BLaER1 (cell line): ENCODE data around the gene CCDC170.
"Not testable (repeated sequence)": the region's sequence is repeated elsewhere in the genome, so short reads cannot be mapped to it uniquely, and the experiment has no call there.

Source experiments
- H3K27ac ChIP-seq: shearing (Covaris generic); formaldehyde crosslinking; 2 replicates; pipeline ENCODE4 v1.8.1; 2022
- H3K27me3 ChIP-seq: shearing (Covaris generic); formaldehyde crosslinking; 2 replicates; pipeline ENCODE4 v1.8.1; 2022
- H3K36me3 ChIP-seq: shearing (Covaris generic); formaldehyde crosslinking; 2 replicates; pipeline ENCODE4 v1.8.1; 2022
- H3K4me1 ChIP-seq: shearing (Covaris generic); formaldehyde crosslinking; 2 replicates; pipeline ENCODE4 v1.8.1; 2022
- H3K4me2 ChIP-seq: shearing (Covaris generic); formaldehyde crosslinking; 2 replicates; pipeline ENCODE4 v1.8.1; 2022
- H3K4me3 ChIP-seq: shearing (Covaris generic); formaldehyde crosslinking; 2 replicates; pipeline ENCODE4 v1.8.1; 2022
- H3K9ac ChIP-seq: shearing (Covaris generic); formaldehyde crosslinking; 2 replicates; pipeline ENCODE4 v1.8.1; 2022
- H3K9me3 ChIP-seq: shearing (Covaris generic); formaldehyde crosslinking; 2 replicates; pipeline ENCODE4 v1.8.1; 2022
- H4K20me1 ChIP-seq: shearing (Covaris generic); formaldehyde crosslinking; 2 replicates; pipeline ENCODE4 v1.8.1; 2022
- Cebpa-rat ChIP-seq: shearing (Covaris generic); IDR thresholded peaks from 2 replicates; pipeline ENCODE4 v1.8.1; 2022

The CCDC170 gene, protein sequence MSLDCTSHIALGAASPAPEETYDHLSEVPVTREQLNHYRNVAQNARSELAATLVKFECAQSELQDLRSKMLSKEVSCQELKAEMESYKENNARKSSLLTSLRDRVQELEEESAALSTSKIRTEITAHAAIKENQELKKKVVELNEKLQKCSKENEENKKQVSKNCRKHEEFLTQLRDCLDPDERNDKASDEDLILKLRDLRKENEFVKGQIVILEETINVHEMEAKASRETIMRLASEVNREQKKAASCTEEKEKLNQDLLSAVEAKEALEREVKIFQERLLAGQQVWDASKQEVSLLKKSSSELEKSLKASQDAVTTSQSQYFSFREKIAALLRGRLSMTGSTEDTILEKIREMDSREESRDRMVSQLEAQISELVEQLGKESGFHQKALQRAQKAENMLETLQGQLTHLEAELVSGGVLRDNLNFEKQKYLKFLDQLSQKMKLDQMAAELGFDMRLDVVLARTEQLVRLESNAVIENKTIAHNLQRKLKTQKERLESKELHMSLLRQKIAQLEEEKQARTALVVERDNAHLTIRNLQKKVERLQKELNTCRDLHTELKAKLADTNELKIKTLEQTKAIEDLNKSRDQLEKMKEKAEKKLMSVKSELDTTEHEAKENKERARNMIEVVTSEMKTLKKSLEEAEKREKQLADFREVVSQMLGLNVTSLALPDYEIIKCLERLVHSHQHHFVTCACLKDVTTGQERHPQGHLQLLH

DNA sequence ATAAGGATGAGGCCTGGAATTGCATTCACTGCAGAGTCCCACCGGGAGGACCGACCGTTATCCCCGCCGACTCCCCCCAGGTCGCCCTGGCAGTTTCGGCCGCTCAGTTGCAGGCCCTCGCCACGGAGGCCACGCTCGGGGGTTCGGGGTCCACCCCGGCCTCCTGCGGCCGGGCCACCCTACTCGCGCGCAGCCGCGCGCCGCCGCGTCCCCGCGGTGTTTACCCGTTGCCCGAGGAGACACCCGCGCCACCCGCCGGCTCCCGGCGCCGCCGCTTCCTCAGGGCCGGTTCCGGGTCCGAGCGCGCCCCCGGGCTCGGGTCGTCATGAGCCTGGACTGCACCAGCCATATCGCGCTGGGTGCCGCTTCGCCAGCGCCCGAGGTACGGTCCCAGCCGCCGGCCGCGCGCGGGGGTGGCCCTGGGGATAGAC is at the start of gene CCDC170:
TSS of gene CCDC170 (plus strand) at position 214 of the 431 bp plus-strand sequence. CDS start at position 326, 112 bp downstream.
- no peaks in the 10 kb centered on the region for H4K20me1 ChIP-seq
- no peak for TF ChIP-seq Cebpa-rat
- H3K4me2 ChIP-seq = no peak within 1 kb of the TSS
- H3K36me3 ChIP-seq = no peaks in the 10 kb centered on the region
- peaks cover 18% of the 10 kb centered on the region for H3K9me3 ChIP-seq
- H3K27ac ChIP-seq = no peak within 1 kb of the TSS
- no peak within 1 kb of the TSS for H3K4me3 ChIP-seq
- H3K9ac ChIP-seq = no peak within 1 kb of the TSS
- H3K27me3 ChIP-seq = peaks cover 13% of the 10 kb centered on the region
- H3K4me1 ChIP-seq = no peaks in the 10 kb centered on the region

DNA sequence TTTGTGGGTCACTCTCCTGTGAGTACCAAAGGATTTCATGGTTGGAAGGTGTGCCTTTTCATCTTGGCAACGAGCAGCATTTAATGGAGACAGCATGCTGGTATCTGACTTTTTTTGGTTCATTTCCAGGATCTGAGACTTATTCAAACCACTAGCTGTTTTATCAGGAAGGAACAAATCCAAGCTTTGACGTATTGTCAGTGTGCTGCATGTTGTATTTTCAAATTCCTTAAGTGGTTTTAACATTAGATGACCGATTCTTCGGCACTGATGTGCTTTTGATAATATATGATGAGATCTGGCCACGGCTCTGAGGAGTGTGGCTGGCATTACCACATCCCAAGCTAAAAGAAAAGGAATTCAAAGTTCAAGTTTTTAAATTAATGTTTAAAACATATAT is 48.3 kb upstream of the CCDC170 start:
- Histone ChIP-seq H3K4me2 (no peak overlapping the region), H3K4me1 (peaks cover 22% of the 10 kb centered on the region), H3K27me3 (no peaks in the 10 kb centered on the region), H3K36me3 (peaks cover 26% of the 10 kb centered on the region), H3K27ac (no peak overlapping the region), H4K20me1 (peaks cover 7% of the 10 kb centered on the region; the same call in 1 of the 2 replicates), H3K4me3 (no peak overlapping the region), H3K9me3 (no peaks in the 10 kb centered on the region), H3K9ac (no peak overlapping the region)
- no peak for TF ChIP-seq Cebpa-rat

- H4K20me1 ChIP-seq = no peaks in the 10 kb centered on the region
- no peak overlapping the region for H3K27ac ChIP-seq
- peaks cover 11% of the 10 kb centered on the region for H3K4me1 ChIP-seq
- H3K36me3 ChIP-seq = peaks cover 25% of the 10 kb centered on the region
- no peak overlapping the region for H3K9ac ChIP-seq
- no peaks in the 10 kb centered on the region for H3K9me3 ChIP-seq
- H3K4me3 ChIP-seq = no peak overlapping the region
- H3K27me3 ChIP-seq = no peaks in the 10 kb centered on the region
- no peak for TF ChIP-seq Cebpa-rat
- H3K4me2 ChIP-seq = no peak overlapping the region
These were observed 46.6 kb upstream of the CCDC170 start for GRCh38 chr6:151447237-151447636.

DNA sequence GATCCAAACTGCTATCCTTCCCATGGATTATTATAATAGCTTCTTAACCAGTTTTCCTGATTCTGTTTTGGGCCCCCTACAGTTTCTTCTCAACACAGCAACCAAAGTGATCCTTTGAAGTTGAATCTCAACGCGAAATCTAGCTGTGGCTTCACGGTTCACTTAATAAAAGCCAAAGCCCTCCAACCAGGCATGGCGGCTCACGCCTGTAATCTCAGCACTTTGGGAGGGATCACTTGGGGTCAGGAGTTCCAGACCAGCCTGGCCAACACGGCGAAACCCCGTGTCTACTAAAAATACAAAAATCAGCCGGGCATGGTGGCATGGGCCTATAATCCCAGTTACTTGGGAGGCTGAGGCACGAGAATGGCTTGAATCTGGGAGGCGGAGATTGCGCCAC is 45.2 kb upstream of the CCDC170 start:
- TF ChIP-seq Cebpa-rat = no peak
- H3K9ac ChIP-seq = no peak overlapping the region
- no peaks in the 10 kb centered on the region for H4K20me1 ChIP-seq

GRCh38 chr6:151450928-151451327 is 42.9 kb upstream of the CCDC170 start:
- not testable (repeated sequence) for H4K20me1 ChIP-seq, H3K27me3 ChIP-seq, H3K27ac ChIP-seq, H3K36me3 ChIP-seq, H3K9me3 ChIP-seq
- peaks cover 27% of the 10 kb centered on the region for H3K4me1 ChIP-seq
- peak overlapping the region; percentile 79 for H3K4me3 ChIP-seq
- H3K9ac ChIP-seq = peak overlapping the region; percentile 88; the same call in 1 of the 2 replicates
- peak overlapping the region; percentile 80 for H3K4me2 ChIP-seq

More for the DNA sequence above, 45.2 kb upstream of the CCDC170 start:
- H3K27ac ChIP-seq = no peak overlapping the region
- no peak overlapping the region for H3K4me3 ChIP-seq
- peaks cover 16% of the 10 kb centered on the region for H3K36me3 ChIP-seq
- no peaks in the 10 kb centered on the region for H3K27me3 ChIP-seq
- peaks cover 18% of the 10 kb centered on the region for H3K4me1 ChIP-seq
- peak overlapping the region; percentile 28 for H3K4me2 ChIP-seq
- H3K9me3 ChIP-seq = no peaks in the 10 kb centered on the region

DNA sequence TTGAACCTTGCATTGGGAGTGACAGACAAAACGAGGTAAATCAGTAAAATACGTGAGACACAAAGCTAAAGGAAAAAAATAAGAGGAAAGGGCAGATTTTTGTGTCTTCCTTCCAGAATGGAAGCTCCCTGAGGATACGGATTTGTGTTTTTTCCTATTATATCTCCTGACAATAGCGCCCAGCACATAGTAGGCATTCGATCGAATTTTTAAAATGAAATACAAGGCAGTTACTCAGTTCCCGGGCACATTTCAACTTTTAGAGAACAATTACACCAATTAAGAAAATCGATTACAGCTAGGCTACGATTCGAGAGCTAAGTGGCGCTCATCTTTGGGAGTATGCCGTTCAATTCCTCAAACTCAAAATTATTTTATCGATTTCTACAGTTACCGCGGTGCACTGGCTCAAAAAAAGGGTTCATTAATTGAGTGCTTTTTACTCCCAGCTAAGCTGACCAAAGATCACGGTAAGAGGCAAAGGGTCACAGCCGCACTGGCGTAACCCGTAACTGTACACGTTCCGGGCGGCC is 42.3 kb upstream of the CCDC170 start:
- Histone ChIP-seq H3K27me3 (no peaks in the 10 kb centered on the region), H4K20me1 (no peaks in the 10 kb centered on the region), H3K9me3 (no peaks in the 10 kb centered on the region), H3K36me3 (no peaks in the 10 kb centered on the region), H3K4me3 (peak overlapping the region; percentile 79), H3K27ac (peak overlapping the region; percentile 80), H3K4me1 (peaks cover 28% of the 10 kb centered on the region), H3K9ac (peak overlapping the region; percentile 88), H3K4me2 (peak overlapping the region; percentile 80)
- TF ChIP-seq Cebpa-rat = no peak

GRCh38 chr6:151451950-151452749 is 41.7 kb upstream of the CCDC170 start, which contains the start of gene RMND1:
Gene RMND1 (minus strand): TSS chr6:151452126. CDS start chr6:151445811, 6,315 bp downstream.
- no peaks in the 10 kb centered on the region for H3K9me3 ChIP-seq
- peaks cover 34% of the 10 kb centered on the region for H3K4me1 ChIP-seq
- peak within 1 kb of the TSS; percentile 90 for H3K4me2 ChIP-seq
- H3K27ac ChIP-seq = peak within 1 kb of the TSS; percentile 85
- H3K9ac ChIP-seq = peak within 1 kb of the TSS; percentile 89
- no peak for TF ChIP-seq Cebpa-rat
- no peaks in the 10 kb centered on the region for H3K36me3 ChIP-seq
- peak within 1 kb of the TSS; percentile 79 for H3K4me3 ChIP-seq
- no peaks in the 10 kb centered on the region for H3K27me3 ChIP-seq
- no peaks in the 10 kb centered on the region for H4K20me1 ChIP-seq

GRCh38 chr6:151452750-151453427 is 40.9 kb upstream of the CCDC170 start:
- no peak for TF ChIP-seq Cebpa-rat
- H3K27ac ChIP-seq = peak overlapping the region; percentile 85
- H3K4me2 ChIP-seq = peak overlapping the region; percentile 90

GRCh38 chr6:151455751-151456398 is 37.9 kb upstream of the CCDC170 start:
- peaks cover 23% of the 10 kb centered on the region for H3K4me1 ChIP-seq
- H3K9ac ChIP-seq, H3K27me3 ChIP-seq, H3K27ac ChIP-seq, H3K4me3 ChIP-seq, H3K4me2 ChIP-seq, H3K9me3 ChIP-seq, H4K20me1 ChIP-seq: not testable (repeated sequence)
- peaks cover 24% of the 10 kb centered on the region for H3K36me3 ChIP-seq

More at GRCh38 chr6:151452750-151453427, 40.9 kb upstream of the CCDC170 start:
- H3K9me3 ChIP-seq = no peaks in the 10 kb centered on the region
- no peaks in the 10 kb centered on the region for H3K27me3 ChIP-seq
- H4K20me1 ChIP-seq = no peaks in the 10 kb centered on the region
- H3K4me1 ChIP-seq = peaks cover 34% of the 10 kb centered on the region
- H3K36me3 ChIP-seq = no peaks in the 10 kb centered on the region
- H3K9ac ChIP-seq = peak overlapping the region; percentile 89
- peak overlapping the region; percentile 79 for H3K4me3 ChIP-seq
